Measurements from ENCODE around the gene AHRR.

DNA sequence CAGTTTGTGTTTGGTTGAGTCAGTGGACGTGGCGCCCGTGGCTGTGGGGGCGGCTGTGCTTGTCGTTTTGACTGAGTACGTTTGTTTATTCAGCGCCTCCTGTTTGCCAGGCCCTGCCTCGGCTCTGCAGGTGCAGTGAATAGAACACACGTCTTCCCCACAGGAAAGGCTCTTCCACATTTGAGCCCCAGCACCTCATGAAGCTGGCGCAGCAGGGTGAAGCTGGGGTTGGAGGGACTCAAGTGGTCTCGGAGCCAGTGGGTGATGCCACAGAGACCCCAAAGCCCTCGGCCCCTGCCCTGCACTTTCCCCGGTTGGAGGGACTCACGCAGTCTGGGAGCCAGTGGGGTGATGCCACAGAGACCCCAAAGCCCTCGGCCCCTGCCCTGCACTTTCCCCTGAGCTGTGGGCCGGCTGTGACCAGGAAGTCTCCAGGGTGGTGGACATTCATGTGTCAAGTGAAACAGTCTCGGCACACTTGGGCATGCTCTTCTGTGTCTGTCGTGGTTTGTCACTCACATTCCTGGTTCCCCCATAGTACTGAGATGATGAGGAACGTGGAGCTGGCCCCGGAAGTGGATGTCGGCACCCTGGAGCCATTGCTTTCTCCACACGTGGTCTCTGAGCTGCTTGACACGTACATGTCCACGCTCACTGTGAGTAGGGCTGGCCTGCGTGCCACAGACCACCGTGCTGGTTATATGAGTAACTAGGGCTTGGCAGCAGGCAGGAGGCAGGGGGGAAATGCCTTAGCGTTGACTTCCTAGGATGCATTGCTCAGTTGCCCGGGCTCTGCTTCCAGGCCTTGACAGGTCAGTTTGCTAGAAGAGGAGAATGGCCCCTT is 135.1 kb downstream of the AHRR start:
- TF ChIP-seq POLR2AphosphoS5 (IDR thresholded peaks at IDR 0.05) (no peak), POLR2A (IDR thresholded peaks at IDR 0.05) (no peak)
